SK-MEL-5 (cell line): ENCODE data around the gene TTC27. TPM values are rescaled to one million over a fixed set of nuclear protein-coding genes. Genes with fewer than 3 reads are reported as not detected.

Experiments
- DNase-seq: peaks from one replicate; pipeline ENCODE4 v3.0.0-alpha.2; 2016; ENCODE audit warnings: low read depth, low spot score
- in situ Hi-C: cut with HindIII; loops from 2 replicates; pipeline ENCODE4 v1.10.0; 2016; ENCODE audit warnings: low sequenced_read_pairs, high pct_unique_total_duplicates, low pct_unique_long_range_greater_than_20kb
- total RNA-seq: library from RNA; depleted of rRNA; stranded (reverse); fragments of >200 nt; shearing (Covaris generic); gene quantifications from 2 replicates; pipeline ENCODE4 v1.2.3, GENCODE V29; 2014

Gene TTC27
- total RNA-seq, 1 experiment from 2014 or later: 28.7 TPM

DNA sequence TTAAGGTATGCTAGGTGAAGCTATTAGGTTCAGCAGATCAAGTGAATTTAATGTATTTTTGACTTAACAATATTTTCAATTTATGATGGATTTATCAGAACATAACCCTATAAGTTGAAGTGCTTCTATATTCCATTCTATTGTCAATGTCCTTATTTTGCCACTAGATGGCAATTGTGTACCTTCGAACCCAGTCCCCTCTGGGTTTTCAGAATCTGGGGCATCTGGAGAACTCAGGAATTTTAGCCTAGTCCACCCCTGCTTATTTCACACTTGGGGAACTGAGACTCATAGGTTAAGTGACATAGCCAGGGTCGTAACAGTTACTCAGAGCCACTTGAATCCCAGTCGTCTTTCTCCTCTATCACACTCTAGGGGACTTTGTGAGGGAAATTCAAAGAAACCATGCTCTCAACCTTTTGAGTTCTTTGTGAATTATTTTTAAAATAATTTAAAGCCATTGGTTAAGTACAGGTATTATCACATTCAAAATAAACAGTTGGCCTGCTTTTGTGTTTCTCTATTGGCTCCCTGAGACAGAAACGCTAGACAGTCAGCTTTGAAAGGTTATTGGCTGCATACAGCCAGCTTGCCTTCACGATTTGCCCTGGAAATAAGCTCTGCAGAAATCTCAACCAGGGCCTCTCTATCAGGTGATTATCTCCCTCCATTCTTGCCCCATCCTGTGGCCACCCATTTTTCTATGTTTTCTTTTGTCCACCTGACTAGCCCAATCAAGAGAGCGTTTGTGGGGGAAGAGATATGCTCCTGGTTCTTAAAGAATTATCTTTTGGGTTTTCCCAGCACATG lies 145.0 kb downstream of the TTC27 start:
- DNase-seq: peak; percentile 77
- in situ Hi-C loops: no loop called here

GRCh38 chr2:32773448-32773808 lies 145.6 kb downstream of the TTC27 start:
- in situ Hi-C loops: no loop called here
- DNase-seq: no peak

DNA sequence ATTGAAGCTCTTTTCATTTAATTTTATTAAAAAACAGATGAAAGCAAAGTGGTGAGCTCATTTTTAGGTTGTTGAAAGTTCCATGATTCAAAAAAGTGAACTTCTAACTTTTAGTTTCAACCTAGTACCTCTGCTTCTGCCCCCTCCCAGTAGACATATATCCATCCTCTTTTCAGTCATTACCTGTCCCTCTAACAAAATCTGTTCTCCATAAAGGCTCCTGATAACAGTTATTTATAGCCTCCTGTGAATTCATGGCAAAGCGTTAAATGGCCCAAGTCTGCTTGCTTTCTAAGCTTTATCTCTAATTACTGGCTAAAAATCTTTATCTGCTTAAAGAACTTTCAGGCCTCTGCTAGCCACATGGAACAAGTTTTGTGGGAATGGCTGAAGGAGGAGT lies 148.1 kb downstream of the TTC27 start:
- no peak for DNase-seq
- in situ Hi-C loops: loop anchor here (25.0 kb wide), 1 partner anchor 161 kb away; the partner anchor contains the start of gene LTBP1

DNA sequence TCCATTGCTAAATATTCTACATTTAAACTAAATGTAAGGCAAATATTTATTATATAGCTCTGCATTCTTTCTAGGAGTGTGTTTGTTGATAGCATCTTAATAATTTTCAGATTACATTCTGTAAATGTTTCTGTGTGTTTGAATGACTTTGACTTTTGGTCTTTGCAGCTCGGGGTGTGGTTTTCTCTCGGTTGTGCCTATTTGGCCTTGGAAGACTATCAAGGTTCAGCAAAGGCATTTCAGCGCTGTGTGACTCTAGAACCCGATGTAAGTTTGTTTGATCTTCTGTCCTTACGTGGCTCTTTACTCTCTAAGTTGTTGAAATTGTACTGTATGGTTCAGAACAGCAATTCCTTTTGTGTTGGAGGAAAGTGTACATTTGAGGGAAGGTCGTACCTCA lies 149.9 kb downstream of the TTC27 start:
- no peak for DNase-seq
- in situ Hi-C loops: loop anchor here (25.0 kb wide), 1 partner anchor 160 kb away; the partner anchor contains the start of gene LTBP1

- in situ Hi-C loops: loop anchor here (25.0 kb wide), 1 partner anchor 156 kb away; the partner anchor contains the start of gene LTBP1
Observed at GRCh38 chr2:32780961-32781360, 153.1 kb downstream of the TTC27 start.

DNA sequence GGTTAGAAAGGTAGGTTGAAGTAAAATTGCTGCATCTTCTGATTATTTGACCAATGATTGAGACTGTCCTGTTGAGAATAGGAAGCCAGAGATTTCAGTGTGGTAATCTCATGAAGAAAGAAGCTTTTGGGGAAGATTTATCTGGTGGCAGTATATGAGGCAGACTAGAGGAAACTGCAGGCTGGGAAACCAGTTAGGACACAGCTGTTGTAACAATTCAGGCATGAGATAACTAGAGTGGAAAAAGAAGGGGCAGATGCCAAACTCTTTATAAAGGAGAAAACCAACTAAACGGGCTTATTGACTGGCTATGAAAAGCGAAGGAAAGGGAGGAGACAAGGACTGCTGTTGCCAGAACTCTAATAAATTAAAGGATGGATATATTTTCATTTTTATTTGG lies 155.6 kb downstream of the TTC27 start:
- in situ Hi-C loops: loop anchor here (25.0 kb wide), 1 partner anchor 154 kb away; the partner anchor contains the start of gene LTBP1

More at GRCh38 chr2:32780961-32781360, 153.1 kb downstream of the TTC27 start:
- DNase-seq: no peak

DNA sequence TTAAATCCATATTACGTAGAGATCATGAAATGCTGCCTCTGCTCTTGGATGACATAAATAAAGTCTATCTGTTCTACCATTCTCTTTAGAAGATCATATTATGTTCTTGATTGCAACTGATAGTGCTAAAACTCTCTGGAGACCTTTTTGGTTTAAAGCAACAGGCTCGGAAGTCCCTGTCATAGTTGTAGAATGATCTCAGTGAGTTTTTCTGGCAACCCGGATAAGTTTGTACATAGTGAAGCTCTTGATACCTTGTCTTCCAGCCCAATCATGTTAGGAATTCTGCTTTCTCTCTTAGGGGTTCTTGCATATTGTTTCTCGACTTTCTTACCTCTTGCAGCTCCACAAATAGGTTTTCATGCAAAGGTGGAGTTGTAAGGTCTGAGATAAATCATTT lies 156.1 kb downstream of the TTC27 start:
- in situ Hi-C loops: loop anchor here (25.0 kb wide), 1 partner anchor 153 kb away; the partner anchor contains the start of gene LTBP1
- DNase-seq: no peak

More for the DNA sequence above, 155.6 kb downstream of the TTC27 start:
- no peak for DNase-seq

DNA sequence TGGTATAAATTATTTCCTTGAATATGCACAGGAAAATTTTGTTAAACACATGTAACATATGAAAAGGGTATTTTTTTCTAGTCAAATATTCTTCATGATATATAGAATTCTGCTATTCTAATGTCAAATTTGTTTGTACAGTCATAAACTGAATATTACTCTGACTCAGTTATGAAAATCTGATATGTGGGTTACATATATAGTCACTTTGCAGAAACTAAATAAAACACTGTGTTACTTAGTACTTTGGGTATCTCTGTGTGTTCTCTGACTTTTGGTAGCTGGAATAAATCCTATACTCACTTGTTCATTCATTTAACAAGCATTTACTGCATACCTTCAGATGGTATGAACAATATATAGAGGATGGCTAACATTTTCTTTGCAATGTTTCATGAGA lies 159.4 kb downstream of the TTC27 start:
- in situ Hi-C loops: loop anchor here (25.0 kb wide), 1 partner anchor 150 kb away; the partner anchor contains the start of gene LTBP1
- no peak for DNase-seq

GRCh38 chr2:32788114-32788513 lies 160.3 kb downstream of the TTC27 start:
- in situ Hi-C loops: loop anchor here (25.0 kb wide), 1 partner anchor 149 kb away; the partner anchor contains the start of gene LTBP1
- DNase-seq: no peak

GRCh38 chr2:32792416-32792815 lies 164.6 kb downstream of the TTC27 start:
- in situ Hi-C loops: loop anchor here (25.0 kb wide), 1 partner anchor 145 kb away; the partner anchor contains the start of gene LTBP1

GRCh38 chr2:32798829-32799228 lies 171.0 kb downstream of the TTC27 start:
- no peak for DNase-seq
- in situ Hi-C loops: loop anchor here (25.0 kb wide), 1 partner anchor 138 kb away; the partner anchor contains the start of gene LTBP1

More at GRCh38 chr2:32792416-32792815, 164.6 kb downstream of the TTC27 start:
- no peak for DNase-seq

- DNase-seq: no peak
- in situ Hi-C loops: no loop called here
Observed at GRCh38 chr2:32801741-32802140, 173.9 kb downstream of the TTC27 start.

DNA sequence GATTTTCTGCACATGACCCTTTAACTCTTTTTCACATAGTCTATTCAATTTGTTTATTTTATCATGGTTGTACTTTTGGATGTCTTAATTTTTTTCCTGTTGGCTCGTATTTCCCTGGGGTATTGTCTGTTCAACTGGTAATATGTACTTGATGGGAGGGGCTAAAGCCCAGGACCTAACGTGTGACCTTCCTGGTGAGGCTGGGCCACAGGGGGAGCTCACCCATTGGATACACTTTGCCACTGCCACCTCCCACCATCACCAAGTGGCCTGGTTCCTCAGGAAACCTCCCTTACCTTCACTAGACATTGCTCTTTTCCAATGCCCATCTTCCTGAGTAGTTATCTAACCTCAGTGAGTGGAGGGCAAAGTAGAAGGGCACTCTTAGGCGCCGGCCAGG lies 175.0 kb downstream of the TTC27 start:
- in situ Hi-C loops: no loop called here
- no peak for DNase-seq

GRCh38 chr2:32804205-32804604 lies 176.4 kb downstream of the TTC27 start:
- no peak for DNase-seq
- in situ Hi-C loops: no loop called here

GRCh38 chr2:32805104-32806095 lies 177.6 kb downstream of the TTC27 start:
- in situ Hi-C loops: no loop called here
- no peak for DNase-seq

DNA sequence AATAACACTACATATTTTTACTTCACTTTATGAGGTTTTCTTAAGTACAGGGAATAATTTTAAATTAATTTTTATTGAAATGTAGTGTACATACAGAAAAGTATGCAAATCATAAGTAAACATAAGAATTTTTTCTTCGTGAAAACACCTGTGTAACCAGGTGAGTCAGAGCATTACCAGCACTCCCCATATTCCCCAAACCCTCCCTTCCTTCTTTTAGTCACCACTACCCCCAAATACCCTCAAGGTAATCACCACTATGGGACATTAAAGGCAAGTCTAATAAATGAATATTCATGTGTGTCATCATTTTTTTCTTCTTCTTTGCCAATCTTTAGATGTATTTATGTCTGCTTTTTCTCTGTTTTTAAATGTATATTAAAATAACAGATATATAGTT lies 179.0 kb downstream of the TTC27 start:
- in situ Hi-C loops: no loop called here
- no peak for DNase-seq

- in situ Hi-C loops: no loop called here
- DNase-seq: no peak
Observed at GRCh38 chr2:32807662-32808061, 179.8 kb downstream of the TTC27 start.
